DMS114 treated with DMSO at 0.1 percent for 48 hours (cell line): Measurements from ENCODE around the gene HSD11B2.

Experiments
- DNase-seq: peaks from one replicate; lab custom pipeline; 2025; ENCODE audit not compliant: unreplicated experiment; lab: John Stamatoyannopoulos, UW

HSD11B2 gene

DNA sequence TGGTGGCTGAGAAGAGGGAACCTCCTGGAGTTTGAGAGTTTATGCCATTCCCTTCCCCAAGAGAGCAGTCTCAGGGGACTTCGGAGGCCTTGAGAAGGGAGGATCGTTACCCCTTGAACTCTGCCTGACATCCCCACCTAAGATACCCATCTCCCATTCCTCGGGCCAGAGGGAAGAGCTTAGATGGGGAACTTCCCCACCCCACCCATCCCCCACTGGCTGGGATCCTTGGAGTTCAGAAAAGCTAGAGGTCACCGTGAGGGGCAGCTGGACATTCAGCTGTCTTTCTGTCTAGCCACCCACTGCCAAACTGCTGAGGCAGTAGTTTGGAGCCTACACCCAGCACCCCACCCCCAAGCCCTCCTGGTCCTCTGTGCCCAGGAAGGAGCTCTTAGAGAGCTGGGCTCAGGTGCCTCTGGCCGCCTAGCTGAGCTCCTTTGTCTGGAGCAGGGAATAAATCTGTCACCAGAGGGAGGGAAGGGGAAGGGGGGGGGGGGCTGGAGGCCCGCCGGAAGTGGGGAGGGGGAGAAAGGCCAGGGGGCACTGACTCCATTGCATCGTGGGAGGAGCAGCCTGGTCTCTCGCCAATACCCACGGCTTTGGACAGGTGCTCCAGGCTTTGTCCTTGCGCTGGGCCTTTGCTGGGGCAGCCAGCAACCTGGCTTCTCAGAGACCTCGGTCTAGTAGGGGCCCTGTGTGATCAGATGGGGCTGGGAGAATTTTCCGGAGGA lies 1.0 kb downstream of the HSD11B2 start:
- DNase-seq, result no peak

DNA sequence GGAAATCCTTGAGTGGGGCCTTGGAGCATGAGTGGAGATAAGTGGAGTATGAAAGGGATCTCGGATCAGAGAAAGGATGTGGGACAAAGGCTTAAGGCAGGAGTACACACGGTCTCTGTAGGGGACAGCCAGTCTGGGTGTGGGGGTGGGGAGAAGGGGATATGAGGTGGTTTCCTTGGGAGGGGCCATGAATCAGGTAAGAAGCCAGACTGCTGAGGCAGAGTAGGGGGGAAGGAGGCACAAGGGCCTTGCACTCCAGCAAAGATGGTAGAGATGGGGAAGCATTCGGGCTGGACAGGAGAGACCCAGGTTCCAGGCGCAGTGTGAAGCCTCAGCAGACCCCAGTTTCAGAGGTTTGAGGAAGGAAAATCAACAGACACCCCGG lies 1.6 kb downstream of the HSD11B2 start:
- no peak for DNase-seq

DNA sequence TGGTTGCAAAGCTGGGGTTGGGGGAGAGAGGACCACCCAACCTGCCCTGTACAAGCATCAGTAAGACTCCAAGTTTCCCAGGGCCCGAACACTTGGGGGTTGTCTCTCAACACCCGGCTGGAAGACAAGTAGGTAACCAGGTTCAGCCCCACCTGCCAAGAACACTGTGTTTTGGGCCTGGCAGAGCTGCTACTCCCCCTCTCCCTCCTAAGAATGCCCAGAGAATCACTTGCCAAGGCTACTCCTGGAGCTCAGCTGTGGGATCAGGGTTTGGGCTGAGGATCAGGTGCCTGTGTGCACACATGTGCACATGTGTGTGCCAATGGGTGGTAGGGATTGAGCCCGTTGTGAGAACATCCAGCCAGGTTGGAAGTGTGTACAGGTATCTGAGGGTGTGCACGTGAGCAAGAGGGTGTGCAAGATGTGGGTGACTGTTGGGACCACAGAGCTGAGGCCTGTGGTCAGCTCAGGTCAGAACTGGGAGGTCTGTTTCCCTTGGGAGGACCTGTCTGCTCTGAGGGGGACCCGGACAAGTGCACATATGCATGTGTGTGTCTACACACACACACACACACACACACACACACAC lies 2.3 kb downstream of the HSD11B2 start:
- DNase-seq, result no peak

DNA sequence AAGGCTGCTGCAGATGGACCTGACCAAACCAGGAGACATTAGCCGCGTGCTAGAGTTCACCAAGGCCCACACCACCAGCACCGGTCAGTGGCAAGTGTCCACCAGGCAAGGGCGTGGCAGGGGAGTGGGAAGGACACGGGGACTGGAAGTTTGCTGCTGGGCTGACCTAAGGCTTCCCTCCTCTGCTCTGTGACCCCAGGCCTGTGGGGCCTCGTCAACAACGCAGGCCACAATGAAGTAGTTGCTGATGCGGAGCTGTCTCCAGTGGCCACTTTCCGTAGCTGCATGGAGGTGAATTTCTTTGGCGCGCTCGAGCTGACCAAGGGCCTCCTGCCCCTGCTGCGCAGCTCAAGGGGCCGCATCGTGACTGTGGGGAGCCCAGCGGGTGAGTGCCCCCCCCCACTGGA lies 4.8 kb downstream of the HSD11B2 start:
- DNase-seq, result no peak

GRCh38 chr16:67436640-67437193 lies 5.8 kb downstream of the HSD11B2 start:
- no peak for DNase-seq

DNA sequence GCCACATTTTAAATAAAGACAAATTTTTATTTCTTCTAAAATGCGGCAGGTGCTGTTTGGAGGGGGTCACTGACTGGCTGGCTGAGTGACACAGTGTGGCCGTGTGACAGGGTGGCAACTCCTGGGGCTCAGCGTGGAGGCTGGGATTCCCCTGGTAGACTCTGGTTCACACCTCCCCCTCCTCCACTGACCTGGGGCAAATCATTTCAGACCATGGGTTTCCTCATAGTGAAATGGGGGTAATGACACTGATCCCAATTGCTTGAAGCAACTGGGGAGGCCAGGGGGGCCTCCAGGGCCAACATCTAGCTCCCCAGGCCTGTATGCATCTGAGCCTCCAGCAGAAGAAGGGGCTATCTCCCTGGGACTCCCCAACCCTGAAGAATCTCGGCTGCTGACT lies 6.6 kb downstream of the HSD11B2 start:
- no peak for DNase-seq

- no peak for DNase-seq
Measured at GRCh38 chr16:67438098-67438791, 7.3 kb downstream of the HSD11B2 start.

DNA sequence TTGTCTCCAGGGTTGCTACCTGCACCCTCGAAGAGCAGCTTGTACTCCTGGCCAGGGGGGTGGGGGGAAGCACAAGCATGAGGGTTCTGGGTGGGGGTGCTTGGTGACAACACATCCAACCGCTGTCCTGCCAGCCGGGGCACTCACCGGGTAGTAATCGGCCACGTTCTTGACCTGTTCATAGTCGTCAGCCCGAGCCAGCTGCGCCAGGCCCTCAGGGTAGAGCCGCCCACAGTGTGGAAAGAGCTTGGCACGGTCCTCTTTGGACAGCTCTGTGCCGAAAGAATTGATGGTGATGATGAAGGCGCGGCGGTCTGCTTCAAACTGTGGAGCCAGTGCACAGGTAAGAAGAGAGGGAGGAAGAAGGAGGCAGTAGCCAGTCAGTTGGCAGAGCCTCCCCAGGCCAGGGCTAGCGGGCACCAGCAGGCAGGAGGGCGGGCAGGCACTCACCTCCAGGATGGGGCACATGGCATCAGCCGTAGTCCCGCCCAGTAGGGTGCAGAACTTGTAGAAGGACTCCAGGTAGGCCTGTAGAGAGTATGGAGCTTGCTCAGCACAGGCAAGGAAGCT lies 8.0 kb downstream of the HSD11B2 start:
- no peak for DNase-seq

GRCh38 chr16:67441271-67441753 lies 10.4 kb downstream of the HSD11B2 start:
- DNase-seq, result no peak

DNA sequence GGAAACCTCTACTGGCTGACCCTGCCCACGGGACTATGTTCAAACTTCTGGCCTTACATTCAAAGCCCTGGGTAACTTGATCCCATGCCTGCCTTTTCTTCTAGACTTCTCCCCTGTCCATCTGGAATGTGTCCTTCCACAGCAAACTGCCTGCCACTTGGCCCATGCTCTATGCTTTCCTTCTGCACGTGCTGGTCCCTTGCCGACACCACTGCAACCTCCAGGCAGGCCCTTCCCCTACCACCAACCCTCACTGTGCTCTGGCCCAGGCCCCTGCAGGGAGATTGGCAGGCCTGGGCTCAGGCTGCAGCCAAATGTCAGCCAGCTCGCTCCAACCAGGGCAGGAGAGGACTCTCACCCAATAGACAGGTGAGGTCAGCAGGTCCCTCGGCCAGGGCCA lies 11.0 kb downstream of the HSD11B2 start:
- no peak for DNase-seq

GRCh38 chr16:67442581-67443255 lies 11.8 kb downstream of the HSD11B2 start:
- DNase-seq, result no peak

GRCh38 chr16:67443265-67443664 lies 12.3 kb downstream of the HSD11B2 start:
- no peak for DNase-seq

GRCh38 chr16:67444259-67445125 lies 13.6 kb downstream of the HSD11B2 start:
- no peak for DNase-seq

DNA sequence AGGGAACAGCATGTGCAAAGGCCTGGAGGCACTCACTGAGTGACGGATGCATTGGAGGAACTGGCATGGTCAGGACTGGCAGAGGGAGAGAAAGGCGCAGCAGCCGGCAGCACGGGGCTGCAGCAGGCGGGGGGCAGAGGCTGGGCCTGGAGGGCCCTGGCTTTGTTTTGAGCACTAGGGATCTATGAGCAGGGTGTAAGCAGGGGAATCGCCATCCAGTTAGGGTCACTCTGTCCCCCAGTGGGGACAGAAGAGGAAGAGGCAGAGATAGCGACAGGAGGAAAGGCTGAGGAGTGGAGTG lies 14.2 kb downstream of the HSD11B2 start:
- DNase-seq, result no peak

DNA sequence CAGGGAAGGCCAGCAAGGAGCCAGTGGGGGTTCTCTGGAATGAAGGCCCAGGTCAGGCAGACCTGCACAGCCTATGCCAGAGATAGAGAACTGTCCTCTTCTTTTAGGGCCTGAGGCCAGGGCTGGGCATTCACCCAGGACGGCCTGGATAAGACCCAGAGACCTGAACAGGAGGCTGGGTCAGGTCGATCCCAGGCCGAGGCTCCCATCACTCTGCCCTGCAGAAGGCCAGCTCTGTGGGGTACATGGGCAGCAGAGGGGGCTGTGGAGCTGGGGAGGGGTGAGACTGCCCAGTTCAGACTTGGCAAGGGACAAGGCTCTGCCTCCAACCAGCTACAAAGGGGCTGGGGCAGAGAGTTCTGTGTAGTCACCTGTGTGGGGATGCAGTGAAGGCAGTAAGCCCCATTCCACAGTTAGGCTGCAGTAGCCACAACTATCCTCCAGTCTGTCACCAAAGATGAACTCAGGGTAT lies 14.6 kb downstream of the HSD11B2 start:
- DNase-seq, result no peak

DNA sequence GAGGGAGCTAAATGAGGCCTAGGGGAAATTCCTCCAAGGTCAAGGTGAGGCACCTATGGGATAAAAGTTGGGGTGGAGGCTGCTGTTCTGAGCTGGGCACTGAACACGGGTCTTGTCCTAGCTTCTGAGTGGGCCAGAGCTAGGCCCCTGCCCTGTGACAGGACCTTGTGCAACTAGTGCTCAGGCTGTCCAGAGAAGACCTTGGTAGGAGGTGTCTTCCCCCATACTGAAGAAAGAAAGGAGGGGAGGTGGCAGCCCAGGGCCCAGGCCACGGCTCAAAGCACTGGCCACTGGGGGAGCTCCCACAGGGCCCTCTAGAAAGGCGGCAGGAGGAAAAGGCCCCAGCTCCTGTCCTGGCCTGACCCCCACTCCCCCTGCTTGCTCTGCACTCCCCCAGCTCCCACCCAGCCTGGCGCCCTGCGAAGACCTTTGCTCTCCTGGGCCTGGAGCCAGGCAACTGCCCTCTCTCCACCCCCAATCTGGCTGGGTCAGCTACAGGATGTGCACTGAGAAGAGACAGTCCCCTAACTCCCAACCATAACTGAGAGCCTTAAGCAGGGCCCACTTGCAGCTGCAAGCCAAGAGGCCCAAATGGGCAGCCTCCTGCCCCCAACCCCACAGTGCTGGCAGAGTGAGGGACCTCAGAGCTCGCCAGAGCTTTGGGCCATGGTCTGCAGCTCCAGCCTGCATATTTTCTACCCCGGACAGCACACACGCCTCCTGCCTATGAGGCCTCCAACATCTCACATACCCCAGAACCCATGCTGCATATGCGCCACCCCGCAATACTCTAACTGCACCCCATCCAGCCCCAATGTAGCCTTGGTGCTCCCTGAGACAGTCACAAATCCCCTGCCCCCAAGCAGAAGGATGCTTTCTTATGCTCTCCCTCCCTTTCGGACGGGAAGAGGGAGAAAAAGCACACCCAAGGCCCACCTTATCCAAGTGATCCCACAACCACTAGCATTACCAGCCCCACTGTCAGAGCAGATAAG lies 15.3 kb downstream of the HSD11B2 start:
- no peak for DNase-seq

- DNase-seq, result no peak
Measured at GRCh38 chr16:67446968-67447507, 16.1 kb downstream of the HSD11B2 start.

DNA sequence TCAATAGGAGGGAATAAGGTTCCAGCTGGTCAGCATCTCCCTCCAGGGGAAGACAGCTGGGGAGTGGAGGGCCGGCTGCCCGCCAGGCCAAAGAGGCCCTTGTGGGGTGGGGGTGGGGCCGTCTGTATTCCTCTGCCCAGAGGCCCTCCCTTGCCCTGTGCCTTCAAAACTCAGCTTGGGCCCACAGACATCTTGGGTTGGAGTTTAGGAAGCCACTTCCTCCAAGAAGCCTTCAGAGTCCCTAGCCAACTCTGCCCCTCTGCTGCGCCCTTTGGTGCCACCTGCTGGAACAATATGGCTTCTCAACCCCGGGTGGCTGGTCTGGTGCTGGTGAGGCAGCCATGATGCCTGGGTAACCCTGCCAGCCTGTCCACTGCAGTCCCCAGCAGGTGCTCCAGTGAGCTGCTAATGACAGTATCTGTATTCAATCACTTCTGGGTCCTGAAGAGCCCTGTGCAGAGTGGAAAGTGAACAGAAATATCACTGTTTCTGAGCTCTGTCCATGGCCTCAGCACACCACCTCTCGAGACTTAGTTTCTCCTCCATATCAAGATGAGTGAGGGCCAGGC lies 16.7 kb downstream of the HSD11B2 start:
- no peak for DNase-seq
